Stimulated activated CD8-positive, alpha-beta memory T cell treated with anti-CD3 and anti-CD28 coated beads, Interleukin-2, amount 100 ng/mL, for 1 hour (primary cell): ENCODE data around the gene RAB44.
"Not testable (repeated sequence)": the region's sequence is repeated elsewhere in the genome, so short reads cannot be mapped to it uniquely, and the experiment has no call there.

ENCODE experiments used
- DNase-seq, 2 donors: peaks; one replicate each; pipeline ENCODE4 v3.0.0-alpha.2; 2020; ENCODE audit warnings: low read depth in 2 of 2

RAB44 gene

DNA sequence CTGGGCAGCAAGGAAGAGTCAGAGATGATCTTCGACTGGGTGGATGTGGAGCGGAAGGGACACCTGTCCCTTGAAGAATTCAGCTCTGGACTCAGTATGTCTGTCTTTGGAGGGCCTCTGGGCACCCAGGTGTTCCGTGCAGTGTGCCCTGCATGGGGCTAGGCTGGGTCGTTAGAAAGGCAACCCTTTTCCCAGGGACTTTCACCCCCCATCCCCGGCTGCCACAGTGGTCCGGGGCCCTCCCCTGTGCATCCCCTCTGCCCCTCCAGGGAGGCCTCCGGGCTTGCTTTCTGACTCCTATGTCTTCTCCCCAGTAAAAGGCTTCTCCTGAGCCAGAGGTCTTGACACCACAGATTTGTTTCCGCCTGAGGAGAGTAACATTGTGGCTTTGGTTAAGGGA lies 16.2 kb downstream of the RAB44 start:
- no peak for DNase-seq

DNA sequence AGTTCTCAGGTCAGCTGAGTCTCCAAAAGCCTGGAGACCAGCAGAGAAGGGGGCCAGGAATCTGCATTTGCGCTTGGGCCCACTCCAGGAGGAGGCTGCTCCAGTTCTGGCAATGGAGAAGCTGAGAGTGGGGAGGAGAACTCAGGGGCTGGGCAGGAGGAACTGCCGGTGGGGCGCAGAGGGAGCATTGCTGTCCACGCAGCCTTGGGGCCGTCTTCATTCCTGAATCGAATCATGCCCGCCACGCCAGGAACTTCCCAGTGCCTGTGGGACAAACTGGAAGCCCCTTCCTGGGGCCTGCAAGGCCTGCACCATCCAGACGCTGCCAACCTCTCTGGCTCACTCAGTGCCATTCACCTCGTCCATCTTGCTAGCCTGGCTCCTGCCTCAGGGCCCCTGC lies 16.9 kb downstream of the RAB44 start:
- DNase-seq = no peak

DNA sequence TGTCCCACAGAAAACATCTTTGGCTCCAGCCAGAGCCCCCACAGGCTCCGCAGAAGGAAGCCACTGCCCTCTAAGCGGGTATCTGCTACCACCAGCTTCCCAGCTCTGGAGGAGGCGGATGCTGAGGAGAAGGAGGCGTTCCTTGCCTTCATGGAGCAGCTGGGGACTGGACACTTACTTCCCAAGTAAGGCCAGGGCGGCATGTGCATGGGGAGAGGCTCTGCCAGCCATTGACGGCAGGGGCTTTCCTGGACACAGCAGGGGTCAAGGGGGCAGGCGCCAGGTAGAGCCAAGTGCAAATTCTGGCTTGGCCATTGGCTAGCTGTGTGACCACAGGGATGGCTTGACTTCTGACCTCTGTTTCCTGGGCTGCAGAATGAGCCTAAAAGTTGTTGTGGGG lies 17.8 kb downstream of the RAB44 start:
- DNase-seq = no peak

DNA sequence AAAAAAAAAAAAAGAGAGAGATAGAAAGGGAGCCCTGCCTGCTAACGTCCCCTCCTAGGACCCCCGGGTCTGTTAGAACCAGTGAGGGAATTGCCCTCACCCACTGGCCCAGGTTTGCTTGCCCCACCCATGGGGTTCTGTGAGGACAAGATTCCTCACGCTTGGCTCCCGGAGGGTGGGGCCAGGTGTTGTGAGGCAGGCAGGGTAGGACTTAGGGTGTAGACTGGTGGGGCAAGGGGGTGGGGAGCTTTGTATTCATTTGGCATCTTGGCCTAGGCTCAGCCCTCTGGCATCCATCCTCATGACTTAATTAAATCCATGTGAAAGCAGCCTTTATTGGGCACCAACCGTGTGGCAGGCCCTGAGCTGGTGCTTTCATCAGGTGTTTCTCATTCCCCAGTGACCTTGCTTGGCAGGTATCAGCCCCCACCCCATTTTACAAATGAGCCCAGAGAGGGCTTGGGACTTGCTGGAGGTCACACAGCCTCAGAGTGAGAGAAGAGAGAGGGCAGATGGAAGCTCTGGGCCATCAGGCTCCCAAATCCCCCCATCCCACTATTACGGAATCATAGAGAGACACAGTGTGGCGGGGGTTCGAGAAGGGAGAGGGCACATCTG lies 19.0 kb downstream of the RAB44 start:
- no peak for DNase-seq

DNA sequence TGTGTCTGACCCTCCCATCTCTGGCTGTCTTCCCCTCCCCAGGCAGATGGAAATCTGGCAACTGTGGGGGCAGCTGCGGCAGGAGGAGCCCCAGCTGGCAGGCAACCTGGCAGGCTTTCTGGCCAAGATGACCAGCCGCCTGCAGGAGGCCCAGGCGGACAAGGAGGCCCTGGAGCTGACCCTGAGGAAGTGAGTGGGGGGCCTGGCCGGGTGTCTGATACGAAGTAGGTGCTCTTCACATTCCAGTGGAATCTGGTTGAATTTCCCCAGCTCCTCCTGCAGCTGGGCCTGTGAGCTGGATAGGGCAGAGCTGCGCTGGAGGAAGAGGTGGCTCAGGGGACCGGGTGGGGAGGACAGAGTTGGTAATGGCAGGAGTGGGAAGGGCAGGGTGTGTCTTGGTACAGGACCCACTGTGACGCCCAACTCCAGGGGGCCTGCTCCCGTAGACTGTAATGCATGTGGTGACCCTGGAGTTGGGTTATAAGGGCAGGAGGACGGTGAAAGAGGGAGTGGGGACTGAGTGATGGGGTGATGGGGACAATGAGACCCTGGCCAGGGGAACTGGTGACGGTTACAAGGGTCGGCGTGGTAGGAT lies 19.7 kb downstream of the RAB44 start:
- DNase-seq = no peak

DNA sequence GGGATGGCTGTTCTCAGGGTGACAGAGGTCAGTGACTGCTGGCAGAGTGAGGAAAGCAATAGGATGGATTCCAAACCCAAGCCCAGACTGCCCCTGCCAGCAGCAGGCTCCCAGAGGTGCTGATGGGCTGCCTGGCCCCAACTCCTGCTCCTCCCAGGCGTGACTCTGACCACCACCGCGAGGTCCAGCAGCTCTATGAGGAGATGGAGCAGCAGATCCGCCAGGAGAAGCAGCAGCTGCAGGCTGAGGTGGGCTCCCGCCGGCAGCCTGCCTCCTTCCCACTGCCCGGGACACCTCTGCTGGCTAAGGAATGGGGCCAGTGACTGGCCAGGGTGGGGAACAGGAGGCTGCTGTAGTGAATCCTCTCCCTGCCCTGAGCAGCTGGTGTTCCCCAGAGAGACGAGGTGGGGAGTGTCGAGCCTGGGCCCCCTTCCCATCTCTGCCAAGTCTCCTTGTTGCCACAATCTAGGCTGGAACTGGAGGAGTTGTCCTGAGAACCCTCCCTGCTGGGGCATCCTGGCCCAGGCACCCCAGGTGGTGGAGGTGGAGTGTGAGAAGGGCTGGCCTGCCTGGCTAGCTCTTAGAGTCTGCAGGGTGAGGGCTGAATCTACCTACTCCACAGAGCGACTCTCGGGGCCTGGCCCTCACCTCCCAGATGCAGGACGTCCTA lies 20.4 kb downstream of the RAB44 start:
- DNase-seq = no peak

DNA sequence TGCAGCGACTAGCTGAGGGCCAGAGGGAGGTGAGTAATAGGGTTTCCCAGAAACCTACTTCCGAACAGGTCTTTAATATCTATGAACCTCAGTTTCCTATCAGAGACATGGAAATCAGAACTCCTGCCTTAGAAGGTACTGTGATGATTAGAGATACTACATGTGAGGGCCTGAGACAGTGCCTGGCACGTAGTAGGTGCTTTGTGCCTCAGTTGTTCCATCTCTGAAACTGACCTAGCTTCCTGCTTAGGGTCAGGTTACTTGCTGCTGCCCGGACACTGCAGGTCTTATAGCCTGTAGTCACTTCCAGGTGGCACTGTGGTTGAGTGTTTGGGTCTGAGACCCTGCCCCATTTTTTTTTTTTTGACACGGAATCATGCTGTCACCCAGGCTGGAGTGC lies 20.9 kb downstream of the RAB44 start:
- no peak for DNase-seq

DNA sequence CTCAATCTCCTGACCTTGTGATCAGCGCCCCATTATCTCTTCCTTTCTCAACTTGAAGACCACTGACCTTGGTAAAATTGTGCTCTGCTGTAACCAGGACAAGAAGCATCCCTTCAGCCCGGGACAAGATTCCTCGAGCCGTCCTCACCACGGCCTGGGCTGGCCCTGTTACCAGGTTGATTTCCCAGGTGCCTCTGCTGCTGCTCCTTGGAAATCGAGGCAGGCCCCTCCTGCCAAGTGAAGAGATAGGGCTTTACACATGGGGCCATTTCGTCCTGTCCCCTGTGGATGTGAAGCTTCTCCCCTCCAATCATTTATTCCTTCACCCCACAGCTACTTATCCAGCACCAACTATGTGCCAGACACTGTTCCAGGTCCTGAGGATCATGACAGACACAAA lies 21.5 kb downstream of the RAB44 start:
- no peak for DNase-seq

DNA sequence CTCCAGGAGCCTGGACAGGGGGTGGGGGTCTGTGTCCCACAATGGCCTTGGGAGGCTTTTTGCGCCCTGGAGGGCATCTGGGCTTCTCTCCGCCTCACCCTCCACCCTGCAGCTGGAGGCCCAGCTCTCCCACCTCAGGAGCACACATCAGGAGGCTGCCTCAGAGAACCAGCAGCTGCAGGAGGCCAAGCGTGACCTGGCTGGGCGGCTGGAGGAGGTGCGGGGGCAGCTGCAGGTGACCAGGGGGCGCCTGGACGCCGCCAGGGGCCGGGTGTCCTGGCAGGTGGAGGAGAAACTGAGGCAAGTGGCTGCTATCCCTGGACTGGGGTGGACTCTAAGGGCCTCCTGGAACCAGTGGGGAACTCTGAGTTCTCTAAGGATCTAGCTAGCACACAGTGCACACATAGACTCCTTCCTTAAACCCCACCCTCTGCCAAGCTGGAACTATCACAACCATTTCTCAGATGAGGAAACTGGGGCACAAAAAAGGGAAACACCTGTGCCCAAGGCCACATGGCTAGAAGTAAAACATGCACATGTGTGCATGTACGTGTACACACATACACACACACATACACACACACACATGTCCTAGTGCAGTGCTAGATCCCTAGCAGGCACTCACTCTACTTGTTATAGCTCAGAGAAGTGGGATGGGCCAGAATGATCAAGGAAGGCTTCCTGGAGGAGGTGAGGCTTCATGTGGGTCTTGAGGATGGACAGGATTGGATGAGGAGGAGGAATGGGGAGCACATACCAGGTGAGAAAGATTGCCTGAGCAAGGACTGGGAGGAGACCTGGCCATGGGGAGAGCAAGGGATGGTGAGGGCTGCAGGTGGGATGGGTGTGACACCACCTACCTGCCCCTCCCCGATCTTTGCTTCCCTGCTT lies 22.9 kb downstream of the RAB44 start:
- DNase-seq = no peak

DNA sequence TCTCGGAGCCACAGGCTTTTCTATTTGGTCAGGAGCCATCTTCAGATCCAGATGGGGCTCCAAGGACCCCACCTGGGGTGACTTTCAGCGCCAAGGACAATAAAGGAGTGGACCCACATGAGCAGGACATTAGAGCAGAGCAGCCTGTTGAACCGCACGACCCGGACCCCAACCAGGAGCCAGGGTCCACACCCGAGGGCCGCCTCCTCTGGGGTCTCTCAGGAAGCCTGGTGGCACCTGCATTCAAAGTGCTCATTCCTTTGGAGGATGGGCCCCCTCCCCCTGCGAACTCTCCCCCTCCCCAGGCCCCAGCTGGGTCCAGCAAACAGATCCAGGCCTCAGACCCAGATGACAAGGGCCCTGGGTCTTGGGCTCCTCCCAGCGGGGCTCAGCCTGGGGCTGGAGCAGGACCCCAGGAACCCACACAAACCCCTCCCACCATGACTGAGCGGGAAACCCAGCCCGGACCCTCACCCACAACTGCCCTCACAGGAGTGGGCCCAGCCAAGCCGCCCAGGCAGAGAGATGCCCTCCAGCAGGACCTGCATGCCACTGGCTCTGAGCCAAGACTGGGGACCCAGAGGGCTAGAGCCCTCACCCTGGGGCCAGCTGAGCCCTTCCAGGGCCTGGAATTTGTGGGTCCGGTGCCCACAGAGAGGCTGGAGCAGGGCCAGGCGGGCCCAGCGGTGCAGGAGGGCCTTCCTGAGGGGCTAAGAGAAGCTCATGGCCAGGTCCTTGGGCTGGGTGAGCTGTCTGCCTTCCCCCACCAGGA lies 23.9 kb downstream of the RAB44 start:
- DNase-seq = no peak

DNA sequence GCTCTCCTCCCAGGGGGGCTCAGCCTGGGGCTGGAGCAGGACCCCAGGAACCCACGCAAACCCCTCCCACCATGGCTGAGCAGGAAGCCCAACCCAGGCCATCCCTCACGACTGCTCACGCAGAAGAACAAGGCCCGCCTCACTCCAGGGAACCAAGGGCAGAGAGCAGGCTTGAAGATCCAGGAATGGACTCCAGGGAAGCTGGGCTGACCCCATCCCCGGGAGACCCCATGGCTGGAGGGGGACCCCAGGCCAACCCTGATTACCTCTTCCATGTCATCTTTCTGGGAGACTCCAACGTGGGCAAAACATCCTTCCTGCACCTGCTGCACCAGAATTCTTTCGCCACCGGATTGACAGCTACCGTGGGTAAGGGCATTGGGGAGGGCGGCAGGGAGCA lies 24.7 kb downstream of the RAB44 start:
- no peak for DNase-seq

DNA sequence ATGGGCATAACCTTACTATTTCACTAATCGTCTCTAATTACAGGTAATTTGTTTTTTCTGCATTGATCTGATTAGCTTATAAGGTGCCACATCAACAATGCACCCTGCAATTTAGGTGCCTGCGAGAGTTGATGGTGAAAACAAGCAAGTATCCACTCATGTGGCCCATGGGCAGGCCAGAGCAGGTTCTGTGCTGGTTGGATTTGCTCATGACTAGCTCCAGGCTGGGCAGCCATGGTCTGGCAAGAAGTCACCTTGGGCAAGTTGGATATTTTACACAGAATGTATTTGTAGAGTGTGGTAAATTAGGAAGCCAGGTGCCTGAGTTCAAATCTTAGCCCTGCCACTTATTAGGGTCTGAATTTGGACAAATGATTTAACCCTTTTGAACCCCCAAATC lies 25.3 kb downstream of the RAB44 start:
- DNase-seq = no peak

DNA sequence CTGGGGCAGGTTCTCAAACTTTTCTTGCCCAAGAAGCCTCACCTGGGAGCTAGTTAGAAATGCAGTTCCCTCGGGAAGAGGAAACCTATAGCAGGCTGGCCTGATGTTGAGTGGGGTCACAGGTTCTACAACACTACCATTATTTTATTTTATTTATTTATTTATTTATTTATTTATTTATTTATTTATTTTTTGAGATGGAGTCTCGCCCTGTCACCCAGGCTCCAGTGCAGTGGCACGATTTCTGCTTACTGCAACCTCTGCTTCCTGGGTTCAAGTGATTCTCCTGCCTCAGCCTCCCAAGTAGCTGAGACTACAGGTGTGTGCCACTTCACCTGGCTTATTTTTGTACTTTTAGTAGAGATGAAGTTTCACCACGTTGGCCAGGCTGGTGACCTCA lies 26.4 kb downstream of the RAB44 start:
- DNase-seq = not testable (repeated sequence)

DNA sequence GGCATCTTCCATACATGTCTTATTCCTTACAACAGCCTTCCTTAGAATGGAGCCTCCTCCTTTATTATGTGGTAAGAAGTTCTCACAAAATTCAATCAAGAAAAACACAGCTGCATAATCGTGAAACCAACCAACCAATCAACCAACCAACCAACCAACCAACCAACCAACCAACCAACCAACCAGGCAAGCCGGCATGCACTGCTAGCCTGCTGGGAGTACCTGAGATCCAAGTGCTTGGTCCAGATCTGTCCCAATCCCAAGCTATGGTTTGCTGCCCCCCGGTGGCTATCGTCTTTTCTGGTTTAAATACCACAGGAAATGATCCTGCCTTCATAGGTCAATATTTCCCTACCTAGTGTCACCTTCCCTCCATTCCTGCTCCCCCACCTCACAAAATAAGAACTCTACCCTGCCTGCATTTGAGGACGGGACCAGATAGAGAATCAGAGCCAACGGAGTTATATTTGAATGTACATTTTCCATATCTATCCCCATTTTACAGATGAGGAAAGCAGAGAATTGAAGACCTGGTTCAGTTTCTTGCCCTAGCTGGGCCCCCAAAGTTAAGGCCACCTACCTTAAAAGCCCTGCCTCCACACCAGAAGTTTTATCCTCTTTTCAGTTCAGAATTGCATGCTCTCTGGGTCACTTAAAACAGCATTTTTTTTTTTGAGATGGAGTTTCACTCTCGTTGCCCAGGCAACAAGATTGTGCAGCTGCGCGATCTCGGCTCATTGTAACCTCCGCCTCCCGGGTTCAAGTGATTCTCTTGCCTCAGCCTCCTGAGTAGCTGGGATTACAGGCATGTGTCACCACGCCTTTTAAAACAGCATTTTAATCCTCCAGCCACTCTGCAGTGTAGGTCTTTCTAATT lies 27.1 kb downstream of the RAB44 start:
- peak in 1 of 2 donors; percentile 16 for DNase-seq

DNA sequence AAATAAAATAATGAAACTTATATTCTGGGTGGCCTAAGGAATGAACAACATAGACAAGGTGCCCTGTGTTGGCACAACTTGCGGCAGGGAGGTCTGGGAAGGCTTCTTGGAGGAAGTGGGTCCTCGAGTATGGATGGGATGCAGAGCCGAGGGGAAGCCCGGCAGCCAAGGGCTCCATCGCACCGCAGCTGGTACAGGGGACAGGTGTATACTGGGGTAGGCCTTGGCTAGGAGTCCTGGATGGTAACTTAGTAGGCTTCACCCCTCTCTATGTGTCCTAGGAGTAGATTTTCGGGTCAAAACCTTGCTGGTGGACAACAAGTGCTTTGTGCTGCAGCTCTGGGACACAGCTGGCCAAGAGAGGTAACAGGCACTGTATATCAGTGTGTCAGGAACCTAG lies 28.0 kb downstream of the RAB44 start:
- DNase-seq = no peak

DNA sequence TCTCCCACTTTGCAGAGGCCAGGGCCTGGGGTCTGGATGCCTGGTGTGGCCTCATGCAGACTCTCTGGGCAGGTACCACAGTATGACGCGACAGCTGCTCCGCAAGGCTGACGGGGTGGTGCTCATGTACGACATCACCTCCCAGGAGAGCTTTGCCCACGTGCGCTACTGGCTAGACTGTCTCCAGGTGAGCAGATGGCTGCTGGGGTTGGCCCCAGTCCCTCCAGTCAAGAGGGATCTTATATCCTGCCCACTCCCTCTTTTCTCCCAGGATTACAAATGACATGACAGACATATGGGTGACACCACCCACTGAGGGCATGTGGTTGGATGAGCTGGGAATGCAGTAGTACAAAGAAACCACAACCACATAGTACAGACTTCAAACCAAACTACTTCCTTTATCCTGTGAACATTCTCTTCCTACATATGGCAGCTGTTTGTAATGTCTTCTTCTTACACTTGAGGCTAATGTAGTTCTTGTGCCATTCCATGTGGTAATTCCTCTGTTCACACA lies 29.9 kb downstream of the RAB44 start:
- DNase-seq = no peak

DNA sequence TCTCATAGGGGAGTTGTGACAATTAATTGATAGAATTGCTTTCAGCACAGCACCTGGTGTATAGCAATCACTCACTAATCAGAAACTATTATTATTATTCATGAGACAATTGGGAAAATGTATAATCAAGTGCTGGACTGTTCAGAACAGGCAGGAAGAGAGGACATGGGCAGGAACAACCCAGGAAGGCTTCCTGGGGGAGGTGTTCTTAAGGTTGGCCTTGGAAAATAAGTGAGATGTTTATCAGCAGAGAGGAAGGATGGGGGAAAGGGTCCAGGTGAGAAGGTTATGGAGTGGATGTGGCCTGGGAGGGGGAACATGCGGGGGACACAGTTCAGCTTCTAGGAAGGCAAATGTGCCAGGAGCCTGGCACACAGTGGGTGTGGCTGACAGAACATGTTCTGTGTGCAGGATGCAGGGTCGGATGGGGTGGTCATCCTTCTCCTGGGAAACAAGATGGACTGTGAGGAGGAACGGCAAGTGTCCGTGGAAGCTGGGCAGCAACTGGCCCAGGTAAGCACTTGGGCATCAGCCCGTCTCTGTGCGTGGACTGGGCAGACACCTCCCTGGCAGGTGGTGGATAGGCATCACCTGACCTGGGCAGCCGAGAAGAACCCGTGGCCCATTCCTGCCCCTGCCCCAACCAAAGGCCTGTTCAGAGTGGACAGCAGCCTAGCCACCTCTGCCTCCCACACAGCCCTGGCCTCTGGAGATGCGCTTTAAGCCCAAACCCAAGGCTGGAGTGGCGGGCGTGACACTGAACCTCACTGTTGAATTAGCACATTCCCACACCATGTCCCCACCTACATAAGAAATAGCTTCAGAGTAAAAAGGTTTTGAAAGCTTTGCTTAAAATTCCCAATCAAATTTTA lies 30.9 kb downstream of the RAB44 start:
- DNase-seq = no peak

DNA sequence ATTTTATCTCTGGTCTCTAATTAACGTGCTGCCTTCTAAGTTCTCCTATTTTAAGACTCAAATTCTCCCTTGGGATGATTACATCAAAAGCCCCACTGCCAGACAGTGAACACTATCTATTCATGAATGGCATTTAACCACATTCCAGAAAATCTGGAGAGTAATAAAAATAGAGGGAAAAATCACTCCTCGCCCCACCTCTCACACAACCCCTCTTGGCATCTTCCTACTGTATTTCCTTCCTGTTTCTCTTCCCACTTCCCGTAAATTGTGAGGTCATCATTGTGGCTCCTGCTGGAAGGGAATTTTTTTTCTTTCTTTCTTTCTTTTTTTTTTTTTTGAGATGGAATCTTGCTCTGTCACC lies 31.5 kb downstream of the RAB44 start:
- DNase-seq = no peak
